RWPE2 (cell line): ENCODE measurements around the gene EPB41L5.

Source experiments
- ATAC-seq: fragments of 200-7000 bp; cut with Tn5 transposase; 3 replicates; pipeline ENCODE4 v1.9.1; 2021; ENCODE audit warnings: low read depth
- DNase-seq: peaks from one replicate; pipeline ENCODE4 v3.0.0-alpha.2; 2020; ENCODE audit warnings: low spot score
- H3K27ac ChIP-seq: fragments of 450-650 bp; 2 replicates; pipeline ENCODE4 v1.5.1; 2017; ENCODE audit warnings: mild to moderate bottlenecking; ENCODE audit not compliant: poor library complexity, severe bottlenecking
- H3K27me3 ChIP-seq: fragments of 250-450 bp; sonication (Bioruptor Pico); 2 replicates; pipeline ENCODE4 v1.5.1; 2021; ENCODE audit warnings: mild to moderate bottlenecking, moderate library complexity; ENCODE audit not compliant: insufficient read depth, poor library complexity, severe bottlenecking
- H3K36me3 ChIP-seq: fragments of 250-450 bp; sonication (Bioruptor Pico); 2 replicates; pipeline ENCODE4 v1.5.1; 2020; ENCODE audit warnings: low read depth, mild to moderate bottlenecking, moderate library complexity
- H3K4me1 ChIP-seq: fragments of 250-450 bp; sonication (Bioruptor Pico); 2 replicates; pipeline ENCODE4 v1.5.1; 2021; ENCODE audit warnings: mild to moderate bottlenecking, moderate library complexity; ENCODE audit not compliant: insufficient read depth, poor library complexity, severe bottlenecking
- H3K4me3 ChIP-seq: fragments of 250-450 bp; sonication (Bioruptor Pico); 2 replicates; pipeline ENCODE4 v1.5.1; 2021; ENCODE audit warnings: mild to moderate bottlenecking, moderate library complexity; ENCODE audit not compliant: severe bottlenecking
- H3K9me3 ChIP-seq: fragments of 250-450 bp; sonication (Bioruptor Pico); 2 replicates; pipeline ENCODE4 v1.5.1; 2021; ENCODE audit warnings: mild to moderate bottlenecking, moderate library complexity; ENCODE audit not compliant: severe bottlenecking
- TF ChIP-seq, protein P1 (sequence below): fragments of 450-650 bp; IDR thresholded peaks from one replicate; pipeline ENCODE4 v1.5.1; 2017; ENCODE audit warnings: mild to moderate bottlenecking, moderate library complexity; ENCODE audit not compliant: poor library complexity, severe bottlenecking

EPB41L5 gene

DNA sequence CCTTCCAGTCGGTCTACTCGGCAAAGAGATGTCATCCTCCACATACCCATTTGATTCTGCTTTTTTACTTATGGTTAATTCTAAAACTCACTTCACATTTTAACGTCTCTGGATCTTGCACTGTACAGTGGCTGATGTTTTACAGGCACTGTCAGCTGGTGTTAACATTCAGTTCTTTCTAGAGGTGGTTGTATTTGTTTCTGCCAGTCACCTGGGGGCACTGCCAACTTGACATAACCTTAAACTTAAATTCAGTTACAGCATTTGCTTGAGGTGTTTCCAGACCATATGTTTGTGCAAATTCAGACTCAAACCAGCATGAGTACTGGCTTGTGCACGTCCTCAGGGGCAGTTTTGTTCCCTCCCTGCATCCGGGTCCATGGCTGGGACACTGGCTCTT lies 215.6 kb downstream of the EPB41L5 start:
- 0 out of 3 replicates have a peak, but pooled peaks have one; percentile 10 for ATAC-seq
- Histone ChIP-seq H3K27me3 (no peaks in the 10 kb centered on the region), H3K36me3 (no peaks in the 10 kb centered on the region), H3K4me3 (no peak overlapping the region), H3K9me3 (no peaks in the 10 kb centered on the region), H3K27ac (no peak overlapping the region), H3K4me1 (peaks cover 10% of the 10 kb centered on the region)
- TF ChIP-seq, protein P1, sequence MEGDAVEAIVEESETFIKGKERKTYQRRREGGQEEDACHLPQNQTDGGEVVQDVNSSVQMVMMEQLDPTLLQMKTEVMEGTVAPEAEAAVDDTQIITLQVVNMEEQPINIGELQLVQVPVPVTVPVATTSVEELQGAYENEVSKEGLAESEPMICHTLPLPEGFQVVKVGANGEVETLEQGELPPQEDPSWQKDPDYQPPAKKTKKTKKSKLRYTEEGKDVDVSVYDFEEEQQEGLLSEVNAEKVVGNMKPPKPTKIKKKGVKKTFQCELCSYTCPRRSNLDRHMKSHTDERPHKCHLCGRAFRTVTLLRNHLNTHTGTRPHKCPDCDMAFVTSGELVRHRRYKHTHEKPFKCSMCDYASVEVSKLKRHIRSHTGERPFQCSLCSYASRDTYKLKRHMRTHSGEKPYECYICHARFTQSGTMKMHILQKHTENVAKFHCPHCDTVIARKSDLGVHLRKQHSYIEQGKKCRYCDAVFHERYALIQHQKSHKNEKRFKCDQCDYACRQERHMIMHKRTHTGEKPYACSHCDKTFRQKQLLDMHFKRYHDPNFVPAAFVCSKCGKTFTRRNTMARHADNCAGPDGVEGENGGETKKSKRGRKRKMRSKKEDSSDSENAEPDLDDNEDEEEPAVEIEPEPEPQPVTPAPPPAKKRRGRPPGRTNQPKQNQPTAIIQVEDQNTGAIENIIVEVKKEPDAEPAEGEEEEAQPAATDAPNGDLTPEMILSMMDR, result peak; percentile 62
- peak; percentile 8 for DNase-seq
